ENCODE results near the gene LARP1B.
"Not testable (repeated sequence)": the region's sequence is repeated elsewhere in the genome, so short reads cannot be mapped to it uniquely, and the experiment has no call there.

DNA sequence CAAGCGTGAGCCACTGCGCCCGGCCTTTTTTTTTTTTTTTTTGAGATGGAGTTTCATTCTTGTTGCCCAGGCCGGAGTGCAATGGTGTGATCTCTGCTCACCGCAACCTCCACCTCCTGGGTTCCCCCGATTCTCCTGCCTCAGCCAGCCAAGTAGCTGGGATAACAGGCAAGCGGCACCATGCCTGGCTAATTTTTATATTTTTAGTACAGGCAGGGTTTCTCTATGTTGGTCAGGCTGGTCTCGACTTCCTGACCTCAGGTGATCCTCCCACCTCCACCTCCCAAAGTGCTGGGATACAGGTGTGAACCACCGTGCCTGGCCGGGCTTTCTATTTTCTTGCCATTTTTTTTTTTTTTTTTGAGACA, 5.3 kb downstream of the LARP1B start:
- TF ChIP-seq, protein P1, sequence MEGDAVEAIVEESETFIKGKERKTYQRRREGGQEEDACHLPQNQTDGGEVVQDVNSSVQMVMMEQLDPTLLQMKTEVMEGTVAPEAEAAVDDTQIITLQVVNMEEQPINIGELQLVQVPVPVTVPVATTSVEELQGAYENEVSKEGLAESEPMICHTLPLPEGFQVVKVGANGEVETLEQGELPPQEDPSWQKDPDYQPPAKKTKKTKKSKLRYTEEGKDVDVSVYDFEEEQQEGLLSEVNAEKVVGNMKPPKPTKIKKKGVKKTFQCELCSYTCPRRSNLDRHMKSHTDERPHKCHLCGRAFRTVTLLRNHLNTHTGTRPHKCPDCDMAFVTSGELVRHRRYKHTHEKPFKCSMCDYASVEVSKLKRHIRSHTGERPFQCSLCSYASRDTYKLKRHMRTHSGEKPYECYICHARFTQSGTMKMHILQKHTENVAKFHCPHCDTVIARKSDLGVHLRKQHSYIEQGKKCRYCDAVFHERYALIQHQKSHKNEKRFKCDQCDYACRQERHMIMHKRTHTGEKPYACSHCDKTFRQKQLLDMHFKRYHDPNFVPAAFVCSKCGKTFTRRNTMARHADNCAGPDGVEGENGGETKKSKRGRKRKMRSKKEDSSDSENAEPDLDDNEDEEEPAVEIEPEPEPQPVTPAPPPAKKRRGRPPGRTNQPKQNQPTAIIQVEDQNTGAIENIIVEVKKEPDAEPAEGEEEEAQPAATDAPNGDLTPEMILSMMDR (conservative IDR thresholded peaks at IDR 0.05; ENCODE audit: low read length): not testable (repeated sequence)
- TF ChIP-seq EZH2phosphoT487 (IDR thresholded peaks at IDR 0.05; ENCODE audit: borderline replicate concordance, low read depth, low read length): not testable (repeated sequence)

All from OCI-LY7 (cell line).